Gastrocnemius medialis (tissue), 4 donors: ENCODE results near the gene PID1.

Experiments used
- POLR2A ChIP-seq, 2 donors: fragments of 450-650 bp; IDR thresholded peaks; one replicate each; pipeline ENCODE4 v1.6.1; 2017; ENCODE audit warnings: antibody characterized with exemption in 2 of 2, mild to moderate bottlenecking in 2 of 2, moderate library complexity in 2 of 2
- TF ChIP-seq, protein P1 (sequence below), 5 experiments: fragments of 450-650 bp in 3 of 5; fragments of 200-600 bp in 2 of 5; sonication (generic) in 2 of 5; IDR thresholded peaks in 4 of 5; conservative IDR thresholded peaks in 1 of 5; 1 replicate in 4 of 5; 2 replicates in 1 of 5; pipeline ENCODE4 v1.5.1; 2016 to 2019; ENCODE audit warnings: antibody characterized with exemption in 5 of 5, mild to moderate bottlenecking in 3 of 5, moderate library complexity in 3 of 5

- TF ChIP-seq, protein P1, sequence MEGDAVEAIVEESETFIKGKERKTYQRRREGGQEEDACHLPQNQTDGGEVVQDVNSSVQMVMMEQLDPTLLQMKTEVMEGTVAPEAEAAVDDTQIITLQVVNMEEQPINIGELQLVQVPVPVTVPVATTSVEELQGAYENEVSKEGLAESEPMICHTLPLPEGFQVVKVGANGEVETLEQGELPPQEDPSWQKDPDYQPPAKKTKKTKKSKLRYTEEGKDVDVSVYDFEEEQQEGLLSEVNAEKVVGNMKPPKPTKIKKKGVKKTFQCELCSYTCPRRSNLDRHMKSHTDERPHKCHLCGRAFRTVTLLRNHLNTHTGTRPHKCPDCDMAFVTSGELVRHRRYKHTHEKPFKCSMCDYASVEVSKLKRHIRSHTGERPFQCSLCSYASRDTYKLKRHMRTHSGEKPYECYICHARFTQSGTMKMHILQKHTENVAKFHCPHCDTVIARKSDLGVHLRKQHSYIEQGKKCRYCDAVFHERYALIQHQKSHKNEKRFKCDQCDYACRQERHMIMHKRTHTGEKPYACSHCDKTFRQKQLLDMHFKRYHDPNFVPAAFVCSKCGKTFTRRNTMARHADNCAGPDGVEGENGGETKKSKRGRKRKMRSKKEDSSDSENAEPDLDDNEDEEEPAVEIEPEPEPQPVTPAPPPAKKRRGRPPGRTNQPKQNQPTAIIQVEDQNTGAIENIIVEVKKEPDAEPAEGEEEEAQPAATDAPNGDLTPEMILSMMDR (IDR thresholded peaks at IDR 0.05 in 4 of 5, conservative IDR thresholded peaks at IDR 0.05 in 1 of 5) = no peak
- no peak for TF ChIP-seq POLR2A (IDR thresholded peaks at IDR 0.05)
Observed at GRCh38 chr2:229037621-229038020, 233.5 kb downstream of the PID1 start.
